DOHH2 (cell line): ENCODE data around the gene SLC15A2.

Experiments
- H3F3A ChIP-seq: fragments of 200-600 bp; sonication (generic), shearing (Covaris generic); 2 replicates; pipeline ENCODE4 v1.6.0; 2016; ENCODE audit warnings: antibody characterized with exemption, mild to moderate bottlenecking; ENCODE audit not compliant: control insufficient read depth, insufficient read depth
- H3K27ac ChIP-seq: fragments of 200-600 bp; sonication (generic); 2 replicates; pipeline ENCODE4 v1.5.1; 2014; ENCODE audit warnings: low read depth, mild to moderate bottlenecking, low read length, moderate library complexity
- H3K27me3 ChIP-seq: fragments of 200-600 bp; sonication (generic); 2 replicates; pipeline ENCODE4 v1.6.1; 2014; ENCODE audit warnings: mild to moderate bottlenecking, low read length, mixed read lengths; ENCODE audit not compliant: control insufficient read depth
- H3K36me3 ChIP-seq: fragments of 200-600 bp; sonication (generic); 2 replicates; pipeline ENCODE4 v1.6.1; 2014; ENCODE audit warnings: mild to moderate bottlenecking, low read length, moderate library complexity, mixed read lengths; ENCODE audit not compliant: control insufficient read depth
- H3K4me1 ChIP-seq: fragments of 200-600 bp; sonication (generic); 2 replicates; pipeline ENCODE4 v1.6.1; 2014; ENCODE audit warnings: mild to moderate bottlenecking, low read length, mixed read lengths; ENCODE audit not compliant: control insufficient read depth
- H3K4me2 ChIP-seq: fragments of 200-600 bp; sonication (generic); 2 replicates; pipeline ENCODE4 v1.6.0; 2014; ENCODE audit warnings: mild to moderate bottlenecking, low read length, moderate library complexity
- H3K4me3 ChIP-seq: fragments of 200-600 bp; sonication (generic); 2 replicates; pipeline ENCODE4 v1.5.1; 2014; ENCODE audit warnings: mild to moderate bottlenecking, low read length, mixed read lengths
- H3K79me2 ChIP-seq: fragments of 200-600 bp; sonication (generic); 2 replicates; pipeline ENCODE4 v1.6.1; 2014; ENCODE audit warnings: mild to moderate bottlenecking, low read length, mixed read lengths; ENCODE audit not compliant: control insufficient read depth
- H3K9me2 ChIP-seq: fragments of 200-600 bp; sonication (generic); replicated peaks from 2 replicates; pipeline ENCODE4 v1.6.1; 2014; ENCODE audit warnings: mild to moderate bottlenecking, low read length, mixed read lengths; ENCODE audit not compliant: control insufficient read depth
- H3K9me3 ChIP-seq: fragments of 200-600 bp; sonication (generic); 2 replicates; pipeline ENCODE4 v1.6.1; 2014; ENCODE audit warnings: antibody characterized with exemption, low read length, mixed read lengths; ENCODE audit not compliant: control insufficient read depth, insufficient read depth
- H4K20me1 ChIP-seq: fragments of 200-600 bp; sonication (generic); 2 replicates; pipeline ENCODE4 v1.6.0; 2014; ENCODE audit warnings: low read depth, mild to moderate bottlenecking, antibody characterized with exemption, low read length, moderate library complexity; ENCODE audit not compliant: control insufficient read depth, insufficient read depth
- CTCF ChIP-seq: fragments of 200-600 bp; sonication (generic); IDR thresholded peaks from one replicate; pipeline ENCODE4 v1.5.1; 2014; ENCODE audit warnings: antibody characterized with exemption, mild to moderate bottlenecking, low read depth, low read length; ENCODE audit not compliant: poor library complexity, severe bottlenecking
- EZH2phosphoT487 ChIP-seq: fragments of 200-600 bp; sonication (generic); IDR thresholded peaks from 2 replicates; pipeline ENCODE4 v1.6.1; 2017; ENCODE audit warnings: borderline replicate concordance, mild to moderate bottlenecking, antibody characterized with exemption, low read length, moderate library complexity, mixed read lengths

The SLC15A2 gene

GRCh38 chr3:121894301-121894990 is at the start of gene SLC15A2:
Gene SLC15A2 (plus strand): TSS chr3:121894401. CDS start chr3:121894477, 76 bp downstream.
- H4K20me1 ChIP-seq: no peaks in the 10 kb centered on the region
- H3K9me3 ChIP-seq: no peaks in the 10 kb centered on the region
- H3K36me3 ChIP-seq: peaks cover 53% of the 10 kb centered on the region
- no peaks in the 10 kb centered on the region for H3K9me2 ChIP-seq
- no peaks in the 10 kb centered on the region for H3K79me2 ChIP-seq
- no peaks in the 10 kb centered on the region for H3K4me1 ChIP-seq
- no peak for TF ChIP-seq CTCF
- no peak for TF ChIP-seq EZH2phosphoT487
- no peak within 1 kb of the TSS for H3K27ac ChIP-seq
- H3K27me3 ChIP-seq: no peaks in the 10 kb centered on the region
- H3K4me2 ChIP-seq: no peak within 1 kb of the TSS
- no peak within 1 kb of the TSS for H3K4me3 ChIP-seq
- H3F3A ChIP-seq: 0 out of 2 replicates have a peak, but pooled peaks cover 10% of the 10 kb centered on the region

GRCh38 chr3:121844892-121845291 is 49.3 kb upstream of the SLC15A2 start:
- Histone ChIP-seq H3K36me3 (peaks cover 71% of the 10 kb centered on the region), H3K79me2 (peaks cover 91% of the 10 kb centered on the region), H3K27me3 (no peaks in the 10 kb centered on the region), H3K4me2 (no peak overlapping the region), H3K4me1 (0 out of 2 replicates have a peak, but pooled peaks cover 3% of the 10 kb centered on the region), H3K9me3 (no peaks in the 10 kb centered on the region), H3K9me2 (no peaks in the 10 kb centered on the region), H4K20me1 (0 out of 2 replicates have a peak, but pooled peaks cover 3% of the 10 kb centered on the region), H3K27ac (no peak overlapping the region), H3F3A (peaks cover 3% of the 10 kb centered on the region), H3K4me3 (no peak overlapping the region)
- TF ChIP-seq CTCF (no peak), EZH2phosphoT487 (no peak)

GRCh38 chr3:121852256-121852655 is 41.9 kb upstream of the SLC15A2 start:
- H3F3A ChIP-seq: no peaks in the 10 kb centered on the region; the same call in 1 of the 2 replicates
- H3K9me2 ChIP-seq: no peaks in the 10 kb centered on the region
- no peaks in the 10 kb centered on the region for H3K9me3 ChIP-seq
- H3K4me3 ChIP-seq: no peak overlapping the region
- no peaks in the 10 kb centered on the region for H3K27me3 ChIP-seq
- no peaks in the 10 kb centered on the region for H3K4me1 ChIP-seq
- TF ChIP-seq EZH2phosphoT487: no peak
- TF ChIP-seq CTCF: no peak
- H3K79me2 ChIP-seq: peaks cover 91% of the 10 kb centered on the region
- peaks cover 88% of the 10 kb centered on the region for H3K36me3 ChIP-seq
- H4K20me1 ChIP-seq: no peaks in the 10 kb centered on the region
- no peak overlapping the region for H3K4me2 ChIP-seq
- no peak overlapping the region for H3K27ac ChIP-seq
